Measurements from ENCODE around the gene CAPN15.

DNA sequence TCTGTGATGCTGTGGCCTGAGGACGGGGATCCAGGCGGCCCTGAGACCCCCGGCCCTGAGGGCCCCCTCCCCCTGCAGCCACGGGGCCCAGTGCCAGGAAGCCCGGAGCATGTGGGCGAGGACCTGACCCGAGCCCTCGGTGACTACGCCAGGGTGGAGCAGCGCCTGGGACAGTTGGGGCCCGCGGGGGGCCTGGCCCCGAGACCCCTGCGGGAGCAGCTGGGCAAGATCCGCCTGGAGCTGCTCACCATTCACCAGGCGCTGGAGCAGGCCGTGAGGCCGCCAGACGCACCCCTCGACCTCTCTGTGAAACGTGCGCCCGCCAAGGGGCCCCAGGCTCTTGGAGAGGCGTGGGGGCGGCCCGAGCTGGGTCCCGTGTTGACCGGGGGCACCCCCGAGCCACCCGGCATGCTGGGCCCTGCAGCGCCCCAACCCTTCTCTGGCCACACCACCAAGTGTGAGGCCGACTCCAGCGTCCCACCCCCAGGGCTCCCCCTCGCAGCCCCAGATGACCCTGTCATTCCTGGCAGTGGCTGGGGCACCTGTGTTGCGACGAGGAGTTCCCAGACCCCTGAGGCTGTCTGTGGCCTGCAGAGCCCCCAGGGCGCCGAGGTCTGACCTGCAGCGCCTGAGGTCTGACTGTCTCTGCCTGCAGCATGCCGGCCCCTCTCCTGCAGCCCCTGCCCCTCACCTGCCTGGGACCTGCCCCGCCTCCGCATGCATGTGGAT is 37.3 kb downstream of the CAPN15 start:
- TF ChIP-seq TAF1 (IDR thresholded peaks at IDR 0.05; ENCODE audit: low read depth): no peak
- TF ChIP-seq RAD21 (IDR thresholded peaks at IDR 0.05; ENCODE audit: low read depth): no peak
- TF ChIP-seq CEBPB (IDR thresholded peaks at IDR 0.05): no peak
- TF ChIP-seq YY1 (IDR thresholded peaks at IDR 0.05; ENCODE audit: low read depth): no peak
- TF ChIP-seq FOXM1 (IDR thresholded peaks at IDR 0.05; ENCODE audit: borderline replicate concordance, low read depth): no peak
- TF ChIP-seq, protein P1, sequence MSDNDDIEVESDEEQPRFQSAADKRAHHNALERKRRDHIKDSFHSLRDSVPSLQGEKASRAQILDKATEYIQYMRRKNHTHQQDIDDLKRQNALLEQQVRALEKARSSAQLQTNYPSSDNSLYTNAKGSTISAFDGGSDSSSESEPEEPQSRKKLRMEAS (IDR thresholded peaks at IDR 0.05): no peak
- no peak for TF ChIP-seq TEAD4 (IDR thresholded peaks at IDR 0.05)
- TF ChIP-seq CREB1 (IDR thresholded peaks at IDR 0.05; ENCODE audit: low read depth): no peak
- TF ChIP-seq, protein P2, sequence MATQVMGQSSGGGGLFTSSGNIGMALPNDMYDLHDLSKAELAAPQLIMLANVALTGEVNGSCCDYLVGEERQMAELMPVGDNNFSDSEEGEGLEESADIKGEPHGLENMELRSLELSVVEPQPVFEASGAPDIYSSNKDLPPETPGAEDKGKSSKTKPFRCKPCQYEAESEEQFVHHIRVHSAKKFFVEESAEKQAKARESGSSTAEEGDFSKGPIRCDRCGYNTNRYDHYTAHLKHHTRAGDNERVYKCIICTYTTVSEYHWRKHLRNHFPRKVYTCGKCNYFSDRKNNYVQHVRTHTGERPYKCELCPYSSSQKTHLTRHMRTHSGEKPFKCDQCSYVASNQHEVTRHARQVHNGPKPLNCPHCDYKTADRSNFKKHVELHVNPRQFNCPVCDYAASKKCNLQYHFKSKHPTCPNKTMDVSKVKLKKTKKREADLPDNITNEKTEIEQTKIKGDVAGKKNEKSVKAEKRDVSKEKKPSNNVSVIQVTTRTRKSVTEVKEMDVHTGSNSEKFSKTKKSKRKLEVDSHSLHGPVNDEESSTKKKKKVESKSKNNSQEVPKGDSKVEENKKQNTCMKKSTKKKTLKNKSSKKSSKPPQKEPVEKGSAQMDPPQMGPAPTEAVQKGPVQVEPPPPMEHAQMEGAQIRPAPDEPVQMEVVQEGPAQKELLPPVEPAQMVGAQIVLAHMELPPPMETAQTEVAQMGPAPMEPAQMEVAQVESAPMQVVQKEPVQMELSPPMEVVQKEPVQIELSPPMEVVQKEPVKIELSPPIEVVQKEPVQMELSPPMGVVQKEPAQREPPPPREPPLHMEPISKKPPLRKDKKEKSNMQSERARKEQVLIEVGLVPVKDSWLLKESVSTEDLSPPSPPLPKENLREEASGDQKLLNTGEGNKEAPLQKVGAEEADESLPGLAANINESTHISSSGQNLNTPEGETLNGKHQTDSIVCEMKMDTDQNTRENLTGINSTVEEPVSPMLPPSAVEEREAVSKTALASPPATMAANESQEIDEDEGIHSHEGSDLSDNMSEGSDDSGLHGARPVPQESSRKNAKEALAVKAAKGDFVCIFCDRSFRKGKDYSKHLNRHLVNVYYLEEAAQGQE (IDR thresholded peaks at IDR 0.05; ENCODE audit: low read depth): no peak
- TF ChIP-seq EP300 (IDR thresholded peaks at IDR 0.05; ENCODE audit: borderline replicate concordance): no peak

Data from Ishikawa (cell line).